Endothelial cell of umbilical vein (primary cell): ENCODE measurements around the gene GALNT13.

Experiments
- EZH2 ChIP-seq: IDR thresholded peaks from 2 replicates; pipeline ENCODE4 v1.6.1; 2012; ENCODE audit warnings: borderline replicate concordance, low read depth, mild to moderate bottlenecking, moderate library complexity, low read length, inconsistent platforms; ENCODE audit not compliant: severe bottlenecking
- GATA2 ChIP-seq: IDR thresholded peaks from 2 replicates; pipeline ENCODE4 v1.7.0; 2011; ENCODE audit warnings: low read depth, mild to moderate bottlenecking, moderate library complexity, mixed read lengths, low read length; ENCODE audit not compliant: insufficient read length, insufficient read depth
- JUN ChIP-seq: IDR thresholded peaks from 2 replicates; pipeline ENCODE4 v1.6.1; 2011; ENCODE audit warnings: borderline replicate concordance, low read depth; ENCODE audit not compliant: insufficient read length, insufficient read depth
- MYC ChIP-seq: IDR thresholded peaks from one replicate; pipeline ENCODE4 v1.6.1; 2011; ENCODE audit warnings: mild to moderate bottlenecking, low read depth, low read length
- POLR2A ChIP-seq: IDR thresholded peaks from 2 replicates; pipeline ENCODE4 v1.6.1; 2012; ENCODE audit warnings: low read depth, mild to moderate bottlenecking, control low read depth, low read length
- TF ChIP-seq, protein P1 (sequence below), 2 donors: IDR thresholded peaks; 1 replicate in 1 of 2; 2 replicates in 1 of 2; pipeline ENCODE4 v1.5.1; 2011; ENCODE audit warnings: low read length in 2 of 2, mild to moderate bottlenecking in 2 of 2, moderate library complexity in 2 of 2, control low read depth in 1 of 2, inconsistent platforms in 1 of 2, low read depth in 1 of 2; ENCODE audit not compliant: insufficient read depth in 1 of 2; ENCODE audit errors: extremely low read depth in 1 of 2
- TF ChIP-seq, protein P2 (sequence below): IDR thresholded peaks from 2 replicates; pipeline ENCODE4 v1.6.1; 2011; ENCODE audit not compliant: insufficient read depth, insufficient read length

DNA sequence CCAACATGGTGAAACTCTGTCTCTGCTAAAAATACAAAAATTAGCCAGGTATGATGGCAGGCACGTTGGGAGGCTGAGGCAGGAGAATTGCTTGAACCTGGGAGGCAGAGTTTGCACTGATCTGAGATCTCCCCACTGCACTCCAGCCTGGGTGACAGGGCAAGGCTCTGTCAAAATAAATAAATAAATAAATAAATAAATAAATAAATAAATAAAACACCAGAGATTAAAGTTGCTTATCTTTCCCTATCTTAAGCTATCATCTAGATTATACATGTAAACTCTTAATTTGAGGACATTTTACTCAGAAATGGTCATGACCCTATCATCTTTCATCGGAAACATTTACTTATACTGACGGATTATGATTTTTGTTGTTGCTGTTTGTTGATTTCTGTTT, 373.2 kb downstream of the GALNT13 start:
- TF ChIP-seq, protein P1, sequence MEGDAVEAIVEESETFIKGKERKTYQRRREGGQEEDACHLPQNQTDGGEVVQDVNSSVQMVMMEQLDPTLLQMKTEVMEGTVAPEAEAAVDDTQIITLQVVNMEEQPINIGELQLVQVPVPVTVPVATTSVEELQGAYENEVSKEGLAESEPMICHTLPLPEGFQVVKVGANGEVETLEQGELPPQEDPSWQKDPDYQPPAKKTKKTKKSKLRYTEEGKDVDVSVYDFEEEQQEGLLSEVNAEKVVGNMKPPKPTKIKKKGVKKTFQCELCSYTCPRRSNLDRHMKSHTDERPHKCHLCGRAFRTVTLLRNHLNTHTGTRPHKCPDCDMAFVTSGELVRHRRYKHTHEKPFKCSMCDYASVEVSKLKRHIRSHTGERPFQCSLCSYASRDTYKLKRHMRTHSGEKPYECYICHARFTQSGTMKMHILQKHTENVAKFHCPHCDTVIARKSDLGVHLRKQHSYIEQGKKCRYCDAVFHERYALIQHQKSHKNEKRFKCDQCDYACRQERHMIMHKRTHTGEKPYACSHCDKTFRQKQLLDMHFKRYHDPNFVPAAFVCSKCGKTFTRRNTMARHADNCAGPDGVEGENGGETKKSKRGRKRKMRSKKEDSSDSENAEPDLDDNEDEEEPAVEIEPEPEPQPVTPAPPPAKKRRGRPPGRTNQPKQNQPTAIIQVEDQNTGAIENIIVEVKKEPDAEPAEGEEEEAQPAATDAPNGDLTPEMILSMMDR (IDR thresholded peaks at IDR 0.05; ENCODE audit: extremely low read depth in 1 of 2, insufficient read depth in 1 of 2, low read depth in 1 of 2, low read length in 2 of 2) = no peak
- no peak for TF ChIP-seq POLR2A
- TF ChIP-seq EZH2 = no peak
- no peak for TF ChIP-seq JUN
- TF ChIP-seq GATA2 = no peak
- TF ChIP-seq MYC = no peak
- TF ChIP-seq, protein P2, sequence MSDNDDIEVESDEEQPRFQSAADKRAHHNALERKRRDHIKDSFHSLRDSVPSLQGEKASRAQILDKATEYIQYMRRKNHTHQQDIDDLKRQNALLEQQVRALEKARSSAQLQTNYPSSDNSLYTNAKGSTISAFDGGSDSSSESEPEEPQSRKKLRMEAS = no peak
